OCI-LY3 (cell line): ENCODE measurements around the gene SRSF7.
"Not testable (repeated sequence)": the region's sequence is repeated elsewhere in the genome, so short reads cannot be mapped to it uniquely, and the experiment has no call there.

Experiments
- H2AFZ ChIP-seq: fragments of 200-600, 300-600 bp; shearing (Covaris generic); 2 replicates; pipeline ENCODE4 v1.6.0; 2014; ENCODE audit warnings: antibody characterized with exemption, low read depth, low read length
- H3K27ac ChIP-seq: fragments of 200-600, 300-600 bp; sonication (generic); 2 replicates; pipeline ENCODE4 v1.5.1; 2014; ENCODE audit warnings: mild to moderate bottlenecking, low read length, moderate library complexity, mixed read lengths
- H3K27me3 ChIP-seq: fragments of 200-600, 300-600 bp; sonication (generic); 2 replicates; pipeline ENCODE4 v1.6.1; 2014; ENCODE audit warnings: low read depth, low read length, mixed read lengths
- H3K36me3 ChIP-seq: fragments of 200-600, 300-600 bp; sonication (generic); replicated peaks from 2 replicates; pipeline ENCODE3; 2014; ENCODE audit warnings: low read depth, low read length, mixed read lengths
- H3K4me1 ChIP-seq: fragments of 300-600, 200-600 bp; sonication (generic); 2 replicates; pipeline ENCODE4 v1.6.1; 2014; ENCODE audit warnings: low read length, mixed read lengths
- H3K4me2 ChIP-seq: fragments of 200-600, 300-600 bp; sonication (generic); 2 replicates; pipeline ENCODE4 v1.6.1; 2014; ENCODE audit warnings: low read length, mixed read lengths
- H3K4me3 ChIP-seq: fragments of 300-600, 200-600 bp; sonication (generic); 2 replicates; pipeline ENCODE4 v1.5.1; 2014; ENCODE audit warnings: antibody characterized with exemption, mild to moderate bottlenecking, low read length, moderate library complexity
- H3K79me2 ChIP-seq: fragments of 300-600, 200-600 bp; shearing (Covaris generic); 2 replicates; pipeline ENCODE4 v1.6.1; 2014; ENCODE audit warnings: mild to moderate bottlenecking, low read length, mixed read lengths
- H3K9ac ChIP-seq: fragments of 300-600, 200-600 bp; shearing (Covaris generic); 2 replicates; pipeline ENCODE4 v1.6.0; 2014; ENCODE audit warnings: mild to moderate bottlenecking, low read length, moderate library complexity
- H3K9me3 ChIP-seq: fragments of 200-600, 300-600 bp; shearing (Covaris generic); 2 replicates; pipeline ENCODE4 v1.6.1; 2014; ENCODE audit warnings: low read length, mixed read lengths; ENCODE audit not compliant: insufficient read depth
- H4K20me1 ChIP-seq: fragments of 200-600, 300-600 bp; sonication (generic); 2 replicates; pipeline ENCODE4 v1.6.1; 2016; ENCODE audit warnings: low read length, mixed read lengths; ENCODE audit not compliant: insufficient read depth
- EZH2phosphoT487 ChIP-seq: fragments of 200-600 bp; shearing (Covaris generic); IDR thresholded peaks from 2 replicates; pipeline ENCODE4 v1.6.1; 2018; ENCODE audit warnings: antibody characterized with exemption, mixed run types, low read depth
- TF ChIP-seq, protein P1 (sequence below): fragments of 200-600, 300-600 bp; sonication (generic); IDR thresholded peaks from 2 replicates; pipeline ENCODE4 v1.5.1; 2014; ENCODE audit warnings: antibody characterized with exemption, low read length, low read depth

Gene SRSF7

DNA sequence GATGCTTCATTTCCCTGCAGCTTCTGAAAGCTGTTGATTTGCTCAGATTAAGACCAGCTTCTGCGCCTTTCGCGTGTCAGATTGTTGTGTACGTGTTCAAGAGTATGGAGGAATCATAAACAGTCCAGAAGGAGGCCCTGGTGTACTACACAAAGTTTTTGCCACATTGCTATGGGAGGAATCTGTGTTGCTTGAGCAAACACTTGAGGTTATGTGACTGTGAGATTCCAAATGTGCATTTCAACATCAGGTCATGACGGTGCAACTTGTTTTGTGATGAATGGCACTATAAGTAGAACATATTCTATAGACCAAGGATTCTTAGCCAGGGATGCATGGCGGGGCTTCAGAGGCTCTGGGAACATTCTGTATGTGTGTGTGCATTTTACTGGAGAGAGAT is 35.0 kb downstream of the SRSF7 start:
- Histone ChIP-seq H3K27ac (no peak overlapping the region), H4K20me1 (no peaks in the 10 kb centered on the region), H3K36me3 (no peaks in the 10 kb centered on the region), H3K9ac (no peak overlapping the region), H2AFZ (no peak overlapping the region), H3K4me2 (no peak overlapping the region), H3K79me2 (no peaks in the 10 kb centered on the region), H3K4me1 (peaks cover 24% of the 10 kb centered on the region), H3K27me3 (no peaks in the 10 kb centered on the region), H3K9me3 (no peaks in the 10 kb centered on the region), H3K4me3 (no peak overlapping the region)
- TF ChIP-seq EZH2phosphoT487: no peak
- TF ChIP-seq, protein P1, sequence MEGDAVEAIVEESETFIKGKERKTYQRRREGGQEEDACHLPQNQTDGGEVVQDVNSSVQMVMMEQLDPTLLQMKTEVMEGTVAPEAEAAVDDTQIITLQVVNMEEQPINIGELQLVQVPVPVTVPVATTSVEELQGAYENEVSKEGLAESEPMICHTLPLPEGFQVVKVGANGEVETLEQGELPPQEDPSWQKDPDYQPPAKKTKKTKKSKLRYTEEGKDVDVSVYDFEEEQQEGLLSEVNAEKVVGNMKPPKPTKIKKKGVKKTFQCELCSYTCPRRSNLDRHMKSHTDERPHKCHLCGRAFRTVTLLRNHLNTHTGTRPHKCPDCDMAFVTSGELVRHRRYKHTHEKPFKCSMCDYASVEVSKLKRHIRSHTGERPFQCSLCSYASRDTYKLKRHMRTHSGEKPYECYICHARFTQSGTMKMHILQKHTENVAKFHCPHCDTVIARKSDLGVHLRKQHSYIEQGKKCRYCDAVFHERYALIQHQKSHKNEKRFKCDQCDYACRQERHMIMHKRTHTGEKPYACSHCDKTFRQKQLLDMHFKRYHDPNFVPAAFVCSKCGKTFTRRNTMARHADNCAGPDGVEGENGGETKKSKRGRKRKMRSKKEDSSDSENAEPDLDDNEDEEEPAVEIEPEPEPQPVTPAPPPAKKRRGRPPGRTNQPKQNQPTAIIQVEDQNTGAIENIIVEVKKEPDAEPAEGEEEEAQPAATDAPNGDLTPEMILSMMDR: no peak

DNA sequence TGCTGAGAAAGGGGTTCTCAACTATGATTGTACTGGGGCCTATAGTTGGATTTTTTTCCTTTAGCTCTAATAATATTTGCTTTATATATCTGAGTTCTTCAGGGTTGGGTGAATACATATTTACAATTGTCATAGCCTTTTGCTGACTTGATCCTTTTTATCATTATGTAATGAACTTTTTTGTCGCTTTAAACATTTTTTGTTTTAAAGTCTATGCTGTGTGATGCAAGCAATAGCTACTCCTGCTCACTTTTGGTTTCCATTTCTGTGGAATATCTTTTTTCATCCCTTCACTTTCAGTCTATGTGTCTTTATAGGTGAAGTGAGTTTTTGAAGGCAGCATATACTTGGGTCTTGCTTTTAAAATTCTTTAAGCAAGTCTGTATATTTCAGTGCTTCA is 36.2 kb downstream of the SRSF7 start:
- not testable (repeated sequence) for H3K36me3 ChIP-seq, H3K79me2 ChIP-seq, H3K9me3 ChIP-seq, H3K27ac ChIP-seq, H3K27me3 ChIP-seq, H3K4me3 ChIP-seq, H3K9ac ChIP-seq, H4K20me1 ChIP-seq, H3K4me2 ChIP-seq, H2AFZ ChIP-seq
- H3K4me1 ChIP-seq: peaks cover 15% of the 10 kb centered on the region

DNA sequence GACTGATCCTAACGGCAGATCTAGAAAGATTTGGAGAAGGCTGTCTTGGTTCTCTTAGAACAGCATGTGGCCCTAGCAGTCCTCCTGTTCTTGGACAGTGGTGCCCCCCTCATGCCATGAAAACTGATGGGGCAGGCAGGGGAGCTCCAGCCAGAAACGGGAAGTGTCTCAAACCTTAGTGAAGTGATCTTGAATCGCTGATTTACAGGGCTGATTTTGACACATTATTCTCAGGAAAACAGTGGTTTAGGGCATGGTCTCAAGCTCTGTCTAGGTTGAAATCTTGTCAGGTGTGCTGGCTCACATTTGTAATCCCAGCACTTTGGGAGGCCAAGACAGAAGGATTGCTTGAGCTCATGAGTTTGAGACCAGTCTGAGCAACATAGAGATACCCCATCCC is 37.8 kb downstream of the SRSF7 start:
- TF ChIP-seq, protein P1: no peak
- no peak for TF ChIP-seq EZH2phosphoT487
- Histone ChIP-seq H3K79me2 (no peaks in the 10 kb centered on the region), H3K4me3 (no peak overlapping the region), H3K27me3 (no peaks in the 10 kb centered on the region), H3K4me1 (peaks cover 16% of the 10 kb centered on the region), H4K20me1 (no peaks in the 10 kb centered on the region), H3K4me2 (no peak overlapping the region), H3K9ac (no peak overlapping the region), H3K36me3 (no peaks in the 10 kb centered on the region), H3K9me3 (no peaks in the 10 kb centered on the region), H3K27ac (no peak overlapping the region), H2AFZ (no peak overlapping the region; the same call in 1 of the 2 replicates)

DNA sequence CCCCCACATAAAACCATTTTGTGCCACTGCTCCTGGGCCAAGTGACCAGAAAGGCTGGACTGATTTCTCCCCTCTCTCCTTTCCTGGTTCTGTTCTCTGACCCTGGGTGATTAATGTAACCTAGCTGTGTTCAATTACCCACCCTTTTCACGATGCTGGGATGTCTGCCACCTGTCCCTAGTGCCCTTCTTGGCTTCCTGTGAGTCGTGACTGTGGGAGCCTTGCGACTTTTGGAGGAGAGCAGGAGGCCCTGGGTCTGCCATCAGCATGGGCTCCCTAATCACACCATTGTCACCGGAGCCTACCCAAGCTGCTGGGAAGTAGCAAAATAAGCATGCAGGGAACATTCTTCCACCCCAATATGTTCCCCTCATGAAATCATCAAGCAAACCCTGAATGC is 38.3 kb downstream of the SRSF7 start:
- TF ChIP-seq, protein P1: no peak
- TF ChIP-seq EZH2phosphoT487: no peak
- Histone ChIP-seq H3K27ac (no peak overlapping the region), H3K4me1 (peaks cover 16% of the 10 kb centered on the region), H3K4me2 (no peak overlapping the region), H2AFZ (no peak overlapping the region), H4K20me1 (no peaks in the 10 kb centered on the region), H3K36me3 (no peaks in the 10 kb centered on the region), H3K9ac (no peak overlapping the region), H3K27me3 (no peaks in the 10 kb centered on the region), H3K79me2 (no peaks in the 10 kb centered on the region), H3K9me3 (no peaks in the 10 kb centered on the region), H3K4me3 (no peak overlapping the region)

DNA sequence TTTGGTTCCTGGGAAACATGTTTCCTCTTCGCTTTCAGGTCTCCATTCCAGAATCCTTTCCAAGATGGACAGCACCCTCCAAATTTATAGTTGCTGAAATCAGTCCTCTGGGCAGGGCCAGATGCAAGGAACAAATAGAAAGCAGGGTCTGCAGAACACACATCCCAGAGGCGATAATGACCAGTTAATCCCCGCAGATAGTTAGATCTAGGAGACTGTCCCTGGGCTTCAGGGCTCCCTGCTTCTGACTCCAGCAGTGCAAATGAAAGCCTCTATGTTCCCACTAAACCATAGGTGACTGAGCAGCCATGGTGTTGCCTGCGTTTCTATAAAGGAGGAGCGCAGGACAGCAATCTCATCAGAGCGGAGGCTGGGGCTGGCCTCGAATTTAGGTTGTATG is 38.7 kb downstream of the SRSF7 start:
- H3K27me3 ChIP-seq: no peaks in the 10 kb centered on the region
- H3K9ac ChIP-seq: no peak overlapping the region
- H3K4me2 ChIP-seq: no peak overlapping the region
- no peaks in the 10 kb centered on the region for H3K79me2 ChIP-seq
- TF ChIP-seq EZH2phosphoT487: no peak
- TF ChIP-seq, protein P1: no peak
- no peaks in the 10 kb centered on the region for H4K20me1 ChIP-seq
- no peaks in the 10 kb centered on the region for H3K9me3 ChIP-seq
- no peak overlapping the region for H2AFZ ChIP-seq
- H3K36me3 ChIP-seq: no peaks in the 10 kb centered on the region
- H3K4me3 ChIP-seq: no peak overlapping the region
- H3K27ac ChIP-seq: no peak overlapping the region
- H3K4me1 ChIP-seq: peaks cover 16% of the 10 kb centered on the region
